ENCODE measurements around the gene CYFIP1.

DNA sequence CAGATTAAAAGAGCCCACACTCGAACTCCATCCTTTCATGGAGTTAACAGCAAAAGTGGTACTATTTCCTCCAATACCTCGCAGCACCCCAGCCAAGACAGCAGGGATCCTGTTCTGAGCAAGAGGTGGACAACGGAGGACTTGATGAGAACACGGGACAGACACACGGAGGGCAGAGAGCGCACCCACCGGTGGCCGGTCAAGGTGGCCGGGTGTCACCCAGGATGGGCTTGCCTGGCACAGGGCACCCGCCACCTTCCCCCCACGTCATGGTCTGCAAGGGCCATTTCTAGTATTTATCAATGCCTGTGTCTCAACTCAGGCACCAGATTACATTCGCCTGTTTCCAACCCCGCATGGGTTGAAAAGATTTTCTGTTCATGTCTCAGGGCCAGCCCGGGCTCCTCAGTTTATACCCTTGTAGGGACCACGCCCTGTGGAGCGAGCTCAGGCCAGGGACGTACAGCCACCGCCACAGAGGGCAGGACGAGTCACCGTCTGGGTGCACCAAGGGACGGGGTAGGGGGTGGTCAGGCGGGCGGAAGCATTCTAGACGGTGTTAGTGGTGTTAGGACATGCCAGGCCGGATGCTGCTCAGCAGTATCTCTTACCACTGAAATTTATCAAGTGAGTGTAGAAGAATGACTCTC, 64.2 kb downstream of the CYFIP1 start:
- TF ChIP-seq MXI1 (IDR thresholded peaks at IDR 0.05; ENCODE audit: low read depth, low read length) (no peak), EP300 (IDR thresholded peaks at IDR 0.05; ENCODE audit: borderline replicate concordance in 1 of 2, control insufficient read depth in 1 of 2, low read depth in 2 of 2, low read length in 2 of 2) (no peak), MAX (IDR thresholded peaks at IDR 0.05; ENCODE audit: low read depth, low read length) (no peak), POLR2AphosphoS5 (IDR thresholded peaks at IDR 0.05; ENCODE audit: low read length) (no peak), TCF7 (IDR thresholded peaks at IDR 0.05; ENCODE audit: borderline replicate concordance) (no peak), SMAD1 (IDR thresholded peaks at IDR 0.05; ENCODE audit: low read depth, partially characterized antibody) (no peak), ZNF384 (IDR thresholded peaks at IDR 0.05; ENCODE audit: borderline replicate concordance, low read depth, low read length) (no peak), POU2F2 (IDR thresholded peaks at IDR 0.05; ENCODE audit: borderline replicate concordance, low read depth, low read length) (no peak), SIN3A (IDR thresholded peaks at IDR 0.05; ENCODE audit: low read depth, low read length) (no peak), RCOR1 (conservative IDR thresholded peaks at IDR 0.05; ENCODE audit: low read depth, low read length) (no peak), CEBPB (IDR thresholded peaks at IDR 0.05; ENCODE audit: borderline replicate concordance in 1 of 2, low read depth in 2 of 2, low read length in 2 of 2) (no peak)
- TF ChIP-seq, protein P1, sequence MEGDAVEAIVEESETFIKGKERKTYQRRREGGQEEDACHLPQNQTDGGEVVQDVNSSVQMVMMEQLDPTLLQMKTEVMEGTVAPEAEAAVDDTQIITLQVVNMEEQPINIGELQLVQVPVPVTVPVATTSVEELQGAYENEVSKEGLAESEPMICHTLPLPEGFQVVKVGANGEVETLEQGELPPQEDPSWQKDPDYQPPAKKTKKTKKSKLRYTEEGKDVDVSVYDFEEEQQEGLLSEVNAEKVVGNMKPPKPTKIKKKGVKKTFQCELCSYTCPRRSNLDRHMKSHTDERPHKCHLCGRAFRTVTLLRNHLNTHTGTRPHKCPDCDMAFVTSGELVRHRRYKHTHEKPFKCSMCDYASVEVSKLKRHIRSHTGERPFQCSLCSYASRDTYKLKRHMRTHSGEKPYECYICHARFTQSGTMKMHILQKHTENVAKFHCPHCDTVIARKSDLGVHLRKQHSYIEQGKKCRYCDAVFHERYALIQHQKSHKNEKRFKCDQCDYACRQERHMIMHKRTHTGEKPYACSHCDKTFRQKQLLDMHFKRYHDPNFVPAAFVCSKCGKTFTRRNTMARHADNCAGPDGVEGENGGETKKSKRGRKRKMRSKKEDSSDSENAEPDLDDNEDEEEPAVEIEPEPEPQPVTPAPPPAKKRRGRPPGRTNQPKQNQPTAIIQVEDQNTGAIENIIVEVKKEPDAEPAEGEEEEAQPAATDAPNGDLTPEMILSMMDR (IDR thresholded peaks at IDR 0.05 in 2 of 3, conservative IDR thresholded peaks at IDR 0.05 in 1 of 3; ENCODE audit: control insufficient read depth in 2 of 3, extremely low read depth in 1 of 3, insufficient read depth in 1 of 3, low read depth in 3 of 3, low read length in 3 of 3), result no peak
- TF ChIP-seq, protein P2, sequence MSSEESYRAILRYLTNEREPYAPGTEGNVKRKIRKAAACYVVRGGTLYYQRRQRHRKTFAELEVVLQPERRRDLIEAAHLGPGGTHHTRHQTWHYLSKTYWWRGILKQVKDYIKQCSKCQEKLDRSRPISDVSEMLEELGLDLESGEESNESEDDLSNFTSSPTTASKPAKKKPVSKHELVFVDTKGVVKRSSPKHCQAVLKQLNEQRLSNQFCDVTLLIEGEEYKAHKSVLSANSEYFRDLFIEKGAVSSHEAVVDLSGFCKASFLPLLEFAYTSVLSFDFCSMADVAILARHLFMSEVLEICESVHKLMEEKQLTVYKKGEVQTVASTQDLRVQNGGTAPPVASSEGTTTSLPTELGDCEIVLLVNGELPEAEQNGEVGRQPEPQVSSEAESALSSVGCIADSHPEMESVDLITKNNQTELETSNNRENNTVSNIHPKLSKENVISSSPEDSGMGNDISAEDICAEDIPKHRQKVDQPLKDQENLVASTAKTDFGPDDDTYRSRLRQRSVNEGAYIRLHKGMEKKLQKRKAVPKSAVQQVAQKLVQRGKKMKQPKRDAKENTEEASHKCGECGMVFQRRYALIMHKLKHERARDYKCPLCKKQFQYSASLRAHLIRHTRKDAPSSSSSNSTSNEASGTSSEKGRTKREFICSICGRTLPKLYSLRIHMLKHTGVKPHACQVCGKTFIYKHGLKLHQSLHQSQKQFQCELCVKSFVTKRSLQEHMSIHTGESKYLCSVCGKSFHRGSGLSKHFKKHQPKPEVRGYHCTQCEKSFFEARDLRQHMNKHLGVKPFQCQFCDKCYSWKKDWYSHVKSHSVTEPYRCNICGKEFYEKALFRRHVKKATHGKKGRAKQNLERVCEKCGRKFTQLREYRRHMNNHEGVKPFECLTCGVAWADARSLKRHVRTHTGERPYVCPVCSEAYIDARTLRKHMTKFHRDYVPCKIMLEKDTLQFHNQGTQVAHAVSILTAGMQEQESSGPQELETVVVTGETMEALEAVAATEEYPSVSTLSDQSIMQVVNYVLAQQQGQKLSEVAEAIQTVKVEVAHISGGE (CRISPR knock-in tag; IDR thresholded peaks at IDR 0.05), result no peak

Data from GM12878 (cell line).